ENCODE data around the gene SNX20.

SNX20 gene

DNA sequence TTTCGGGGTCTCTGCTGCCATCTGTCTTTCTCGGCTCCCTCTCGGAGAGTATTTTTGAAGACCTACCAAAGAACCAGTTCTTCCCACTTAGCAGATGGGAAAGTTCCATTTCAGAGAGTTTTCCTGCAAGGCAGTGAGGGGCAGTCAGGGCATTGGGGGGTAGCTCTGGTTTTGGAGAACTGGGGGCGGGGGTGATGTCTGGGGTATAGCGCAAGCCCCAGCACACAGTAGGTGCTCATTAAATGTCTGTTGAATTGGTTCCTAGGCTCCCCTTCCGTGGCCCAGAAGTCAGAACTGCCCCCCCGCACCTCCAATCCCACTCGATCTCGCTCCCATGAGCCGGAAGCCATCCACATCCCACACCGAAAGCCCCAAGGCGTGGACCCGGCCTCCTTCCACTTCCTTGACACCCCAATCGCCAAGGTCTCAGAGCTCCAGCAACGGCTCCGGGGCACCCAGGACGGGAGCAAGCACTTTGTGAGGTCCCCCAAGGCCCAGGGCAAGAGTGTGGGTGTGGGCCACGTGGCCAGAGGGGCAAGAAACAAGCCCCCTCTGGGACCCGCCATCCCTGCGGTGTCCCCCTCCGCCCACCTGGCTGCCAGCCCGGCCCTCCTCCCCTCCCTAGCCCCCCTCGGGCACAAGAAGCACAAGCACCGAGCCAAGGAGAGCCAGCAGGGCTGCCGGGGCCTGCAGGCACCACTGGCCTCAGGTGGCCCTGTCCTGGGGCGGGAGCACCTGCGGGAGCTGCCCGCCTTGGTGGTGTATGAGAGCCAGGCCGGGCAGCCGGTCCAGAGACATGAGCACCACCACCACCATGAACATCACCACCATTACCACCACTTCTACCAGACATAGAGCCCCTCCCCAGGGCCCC, 47.9 kb downstream of the SNX20 start:
- DNase-seq: no peak

DNA sequence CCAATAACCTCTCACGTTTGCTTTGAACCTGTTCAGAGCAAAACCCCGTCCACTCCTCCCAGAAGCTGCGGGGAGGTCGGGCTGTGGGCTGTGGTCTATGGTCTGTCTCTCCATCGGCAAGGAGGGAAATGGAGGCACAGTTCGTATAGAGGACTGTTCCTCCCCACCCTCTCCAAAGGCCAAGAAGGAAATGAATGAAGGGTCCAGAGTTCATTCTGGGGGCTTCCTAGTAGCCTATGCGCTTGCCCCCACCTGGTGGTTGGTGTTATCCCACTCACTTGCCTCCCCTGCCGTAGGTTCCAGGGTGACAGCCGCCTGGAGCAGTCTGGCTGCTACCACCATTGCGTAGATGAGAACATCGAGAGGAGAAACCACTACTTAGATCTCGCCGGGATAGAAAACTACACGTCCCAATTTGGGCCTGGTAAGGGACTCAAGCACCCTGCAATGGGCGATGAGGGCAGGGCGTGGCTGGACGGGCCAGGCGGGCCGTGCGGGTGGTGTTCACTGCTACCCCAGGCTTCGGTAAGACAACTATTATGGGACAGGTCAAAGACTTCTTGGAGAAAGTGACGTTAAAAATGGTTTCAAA, 49.0 kb downstream of the SNX20 start:
- no peak for DNase-seq

DNA sequence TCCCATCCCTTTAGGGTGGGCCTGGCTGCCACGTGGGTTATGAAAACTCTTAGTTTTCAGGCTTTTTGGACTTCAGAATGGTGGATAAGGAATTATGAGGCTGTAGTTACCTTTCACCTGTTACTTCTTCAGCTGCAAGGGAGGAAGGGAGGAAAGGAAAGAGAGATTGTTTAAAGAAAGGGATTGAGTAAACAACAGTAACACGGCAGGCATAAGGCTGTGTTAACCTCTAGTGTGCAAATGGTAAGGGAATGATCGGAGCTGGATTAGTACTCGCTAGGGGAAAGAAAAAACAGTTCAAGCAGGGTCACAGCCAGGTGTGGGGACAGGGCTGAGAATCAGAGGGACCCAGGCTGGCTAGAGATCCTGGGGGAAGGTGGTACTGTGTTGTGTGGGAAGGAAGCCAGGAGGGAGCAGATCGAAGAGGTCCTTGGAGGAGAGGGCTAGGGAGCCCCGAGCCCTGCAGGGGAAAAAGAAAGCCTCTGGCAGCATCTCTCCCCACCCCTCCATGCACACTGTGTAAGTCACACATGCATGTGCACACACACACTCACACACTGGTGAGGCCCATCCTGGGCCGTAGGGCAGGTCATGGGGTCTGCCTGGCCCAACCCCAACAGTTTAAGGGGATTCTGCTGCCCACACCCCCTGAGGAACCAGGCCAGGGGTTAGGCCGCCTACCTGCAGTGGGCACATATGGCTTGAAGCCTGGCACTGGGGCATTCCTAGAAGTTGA, 49.7 kb downstream of the SNX20 start:
- no peak for DNase-seq

DNA sequence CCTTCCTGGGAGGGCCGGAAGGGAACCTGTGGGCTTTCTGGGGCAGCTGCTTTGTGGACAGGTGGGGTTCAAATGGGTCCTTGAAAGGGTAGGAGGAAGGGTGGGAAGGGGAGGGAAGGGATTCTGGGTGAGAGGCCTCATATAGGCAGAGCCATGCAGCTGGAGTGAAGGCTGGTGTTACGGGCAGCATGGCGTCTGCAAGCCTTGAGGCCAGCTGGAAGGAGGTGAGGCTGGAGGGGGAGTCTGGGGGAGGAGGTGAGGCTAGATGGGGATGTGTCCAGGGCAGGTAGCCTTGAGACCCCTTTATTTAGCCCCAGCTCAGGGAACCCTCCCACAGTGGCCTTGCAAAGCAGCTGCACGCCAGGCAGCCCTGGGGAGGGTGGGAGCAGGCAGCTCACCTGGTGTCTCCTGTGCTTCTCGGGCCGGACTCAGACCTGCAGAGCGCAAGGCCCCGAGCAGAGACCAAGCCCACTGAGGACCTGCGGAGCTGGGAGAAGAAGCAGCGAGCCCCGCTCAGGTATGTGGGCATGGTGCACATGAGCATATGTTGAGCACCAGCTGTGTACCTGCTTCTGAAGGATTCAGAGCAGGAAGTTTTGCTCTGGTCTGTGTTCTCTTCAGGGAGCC, 50.6 kb downstream of the SNX20 start:
- DNase-seq: no peak

DNA sequence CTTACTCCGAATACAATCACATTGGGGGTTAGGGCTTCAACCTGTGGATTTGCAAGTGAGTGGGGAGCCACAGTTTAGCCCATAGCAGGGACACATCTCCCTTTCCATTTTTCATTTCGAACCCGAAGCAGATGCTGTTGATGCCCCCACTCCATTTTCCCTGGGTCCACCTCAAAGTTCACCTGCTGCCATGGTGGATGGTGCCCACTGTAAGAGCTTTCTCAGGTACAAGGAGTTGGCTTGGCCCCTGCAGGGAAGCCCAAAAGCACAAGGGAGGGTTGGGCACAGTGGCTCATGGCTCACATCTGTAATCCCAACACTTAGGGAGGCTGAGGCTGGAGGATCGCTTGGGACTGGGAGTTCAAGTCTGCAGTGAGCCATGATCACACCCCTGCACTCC, 51.8 kb downstream of the SNX20 start:
- no peak for DNase-seq

DNA sequence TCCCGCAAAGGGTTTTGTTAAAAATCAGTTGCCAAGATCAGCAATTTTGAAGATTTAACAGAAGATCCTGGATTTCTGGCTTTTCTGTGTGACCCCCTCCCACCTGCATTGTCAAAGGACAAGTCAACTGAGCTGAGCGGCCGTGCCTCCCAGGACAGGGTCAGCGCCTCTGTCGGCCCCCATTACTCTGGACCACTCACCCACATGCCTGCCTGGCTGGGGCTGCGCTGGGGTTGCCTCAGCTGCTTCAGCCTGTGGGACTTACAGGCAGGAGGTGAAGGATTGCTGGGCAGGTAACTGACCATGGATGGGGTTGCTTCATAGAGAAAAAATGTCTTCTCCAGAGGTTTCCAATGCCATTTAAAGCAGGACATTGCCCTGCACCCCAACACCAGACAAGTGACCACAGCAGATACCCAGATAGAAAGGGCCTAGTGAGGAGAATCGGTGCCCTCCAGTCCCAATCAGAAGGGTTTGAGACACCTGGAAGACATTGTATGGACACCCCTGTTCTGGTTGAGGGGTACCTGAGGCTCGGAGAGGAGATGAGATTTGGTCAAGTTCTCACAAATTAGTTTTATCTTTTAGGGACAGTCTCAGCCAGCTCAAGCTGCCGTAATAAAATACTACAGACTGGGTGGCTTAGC, 52.8 kb downstream of the SNX20 start:
- DNase-seq: no peak

DNA sequence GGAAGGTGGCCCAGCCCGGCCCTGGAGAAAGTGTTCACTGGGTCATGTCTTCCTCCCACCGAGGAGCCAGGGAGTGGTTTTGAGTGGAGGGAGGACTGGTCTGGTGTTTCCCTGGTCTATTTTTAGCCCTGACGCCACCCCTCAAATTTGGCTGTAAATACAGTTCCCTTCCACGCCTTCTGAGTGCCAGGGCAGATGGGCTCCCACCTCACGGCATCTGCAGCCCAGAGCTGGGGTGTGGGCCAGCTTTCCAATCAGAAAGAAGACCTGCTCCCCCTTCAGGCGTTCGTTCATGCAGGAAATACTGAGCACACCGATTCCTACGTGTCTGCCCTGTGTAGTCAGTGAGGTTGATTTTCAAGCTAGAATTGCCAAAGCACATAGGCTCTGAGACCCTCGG, 53.7 kb downstream of the SNX20 start:
- no peak for DNase-seq

DNA sequence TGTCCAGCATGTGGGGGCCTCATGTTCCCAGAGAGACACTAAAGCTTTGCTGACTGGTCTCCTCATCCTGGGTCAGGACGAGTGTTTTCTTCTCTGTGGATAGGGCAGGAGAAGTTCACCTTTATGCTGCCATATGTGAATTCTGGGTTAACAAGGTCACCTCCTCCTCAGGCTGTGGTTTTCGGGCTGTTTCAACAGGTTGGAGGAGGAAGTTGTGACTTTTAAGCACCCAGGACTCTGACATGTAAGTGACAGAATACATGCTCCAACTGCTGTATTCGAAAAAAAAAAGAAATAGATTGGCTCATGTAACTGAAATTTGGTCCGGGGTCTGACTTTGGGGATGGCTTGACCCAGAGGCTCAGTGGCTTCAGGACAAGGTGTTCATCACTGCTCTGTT, 54.2 kb downstream of the SNX20 start:
- no peak for DNase-seq

DNA sequence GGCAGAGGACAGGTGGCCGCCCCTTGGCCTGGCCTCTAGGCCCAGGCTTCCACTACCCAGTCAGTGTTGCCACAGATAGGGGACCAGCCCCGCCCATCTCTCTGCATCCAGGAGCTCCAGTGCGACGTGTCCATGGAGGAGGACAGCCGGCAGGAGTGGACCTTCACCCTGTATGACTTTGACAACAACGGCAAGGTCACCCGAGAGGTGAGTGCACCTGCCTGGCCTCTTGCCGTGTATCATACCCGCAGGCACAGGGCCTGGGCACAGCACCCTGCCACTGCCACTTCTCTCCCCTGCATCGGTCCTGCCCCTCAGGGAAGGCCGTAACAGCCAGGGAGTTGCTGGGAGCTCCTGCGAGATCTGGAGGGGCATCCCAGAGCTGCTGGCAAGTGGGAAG, 55.7 kb downstream of the SNX20 start:
- DNase-seq: no peak

DNA sequence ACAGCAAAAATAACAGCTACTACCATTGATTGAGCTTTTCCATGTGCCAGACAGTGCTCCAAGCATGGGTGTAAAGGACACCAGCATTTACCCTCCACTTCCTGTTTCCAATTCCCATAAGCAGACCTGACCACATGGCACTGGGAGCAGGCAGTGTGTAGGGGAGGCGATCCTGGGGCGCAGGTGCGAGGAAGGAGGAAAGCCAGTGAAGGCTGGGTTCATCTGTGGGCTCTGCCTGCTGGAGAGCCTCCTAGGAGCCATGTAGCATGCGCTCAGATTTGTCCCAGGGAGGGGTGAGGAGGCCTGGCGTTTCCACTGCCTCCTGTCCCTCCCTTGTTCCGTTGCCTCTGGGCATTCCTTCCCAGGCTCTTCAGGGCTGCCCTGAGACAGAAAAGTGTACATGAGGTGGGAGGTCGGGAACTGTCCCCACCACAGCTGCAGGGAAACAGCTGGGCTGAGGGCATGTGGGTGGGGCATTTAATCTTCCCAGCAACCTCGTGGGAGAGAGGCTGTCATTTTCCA, 56.6 kb downstream of the SNX20 start:
- DNase-seq: no peak

DNA sequence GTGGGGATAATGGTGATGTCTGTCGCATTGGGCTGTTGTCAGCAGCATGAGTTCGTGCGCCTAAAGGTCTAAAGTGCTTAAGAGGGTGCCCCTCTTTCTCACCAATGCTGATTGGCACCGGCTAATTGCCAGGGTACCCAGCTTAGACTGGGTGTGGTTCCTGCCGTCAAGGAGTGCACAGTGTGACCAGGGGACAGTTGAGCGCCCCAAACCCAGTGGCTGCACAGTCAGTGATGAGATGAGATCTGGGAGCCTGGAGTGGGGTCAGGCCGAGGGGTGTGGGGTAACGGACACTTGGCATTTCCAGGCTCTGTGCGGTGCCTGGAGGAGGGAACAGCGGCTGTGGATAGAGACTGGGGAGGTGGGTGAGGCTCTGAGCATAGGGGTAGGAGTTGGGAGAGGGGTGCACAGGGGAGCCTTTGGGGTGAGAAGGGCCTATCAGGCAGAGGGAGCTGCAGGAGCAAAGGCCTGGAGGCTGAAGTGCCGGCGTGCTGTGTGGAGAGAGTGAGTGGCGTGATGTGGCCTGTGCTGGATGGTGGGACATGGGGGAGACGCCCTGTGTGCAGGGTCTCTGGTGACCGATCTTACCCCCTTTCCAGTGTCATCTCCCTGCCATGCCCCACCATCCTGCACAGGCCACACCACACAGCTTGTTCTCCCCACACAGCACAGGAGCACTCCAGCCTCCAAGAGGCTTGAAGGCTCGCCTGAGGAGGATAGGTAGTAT, 58.3 kb downstream of the SNX20 start:
- no peak for DNase-seq

DNA sequence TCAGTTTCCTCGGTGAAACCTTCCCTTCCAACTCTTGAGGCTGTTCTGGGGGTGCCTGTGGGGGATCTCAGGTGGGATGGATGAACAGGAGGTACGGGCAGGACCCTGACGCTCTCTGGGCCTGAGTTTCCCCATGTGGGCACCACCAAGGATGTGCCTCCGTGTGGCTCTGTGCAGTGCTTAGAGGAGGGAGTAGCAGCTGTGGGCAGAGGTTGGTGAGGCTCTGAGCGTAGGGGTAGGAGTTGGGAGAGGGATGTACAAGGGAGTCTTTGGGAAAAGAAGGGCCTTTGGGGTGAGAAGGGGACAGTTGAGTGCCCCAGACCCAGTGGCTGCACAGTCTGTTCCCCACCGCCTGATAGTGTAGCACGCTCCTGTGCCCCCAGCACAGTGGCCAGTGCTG, 59.1 kb downstream of the SNX20 start:
- DNase-seq: no peak

Measured in cerebellar nuclear complex (tissue), 1 donor.